GM19238 (cell line): ENCODE measurements around the gene FAM83C.

ENCODE experiments used
- DNase-seq: peaks from one replicate; pipeline ENCODE4 v3.0.0; 2011; ENCODE audit warnings: low spot score; ENCODE audit not compliant: insufficient read length

Gene FAM83C

DNA sequence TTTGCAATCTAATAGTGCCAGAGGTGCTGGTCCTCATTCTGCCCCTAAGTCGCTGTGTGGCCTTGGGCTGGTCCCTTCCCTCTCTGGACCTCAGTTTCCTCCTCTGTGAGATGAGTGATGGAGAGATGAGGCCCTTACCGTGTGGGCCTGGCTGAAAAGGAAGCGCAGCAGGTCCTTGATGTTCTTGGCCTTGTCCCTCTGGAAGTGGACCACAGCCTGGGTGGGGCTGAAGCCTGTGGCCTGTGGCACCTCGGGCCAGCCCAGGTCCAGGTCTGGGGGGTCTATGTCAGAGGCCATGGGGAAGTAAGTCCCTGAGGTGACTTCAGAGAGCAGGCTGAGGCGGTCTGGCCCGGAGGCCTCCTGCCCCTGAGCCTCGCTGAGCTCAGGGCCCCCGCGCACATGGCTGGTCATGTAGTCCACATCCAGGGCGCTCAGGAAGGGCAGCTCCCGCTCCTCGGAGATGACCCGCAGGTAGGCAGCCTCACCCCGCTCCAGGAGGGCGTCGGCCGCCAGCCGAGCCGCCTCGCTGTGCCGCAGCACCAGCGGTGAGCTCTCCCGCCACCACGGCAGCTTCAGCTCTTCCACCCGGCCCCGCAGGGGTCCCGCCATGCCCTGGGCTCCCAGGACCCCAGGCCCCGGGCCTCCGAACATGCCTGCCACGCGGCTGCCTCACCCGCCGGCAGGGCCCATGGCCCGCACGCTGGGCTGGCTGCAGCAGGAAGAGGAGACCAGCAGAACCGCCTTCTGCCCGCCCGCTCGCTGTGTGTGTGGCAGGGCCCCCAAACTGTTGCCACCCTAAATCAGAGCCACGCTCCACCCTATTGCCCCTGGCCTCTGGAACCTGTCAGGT, at the start of gene FAM83C:
Gene FAM83C (minus strand): TSS at position 772 of the 850 bp plus-strand sequence. CDS start 121 bp downstream, at position 651.
- DNase-seq, result no peak

GRCh38 chr20:35341366-35342028, 49.3 kb upstream of the FAM83C start:
- DNase-seq, result no peak

DNA sequence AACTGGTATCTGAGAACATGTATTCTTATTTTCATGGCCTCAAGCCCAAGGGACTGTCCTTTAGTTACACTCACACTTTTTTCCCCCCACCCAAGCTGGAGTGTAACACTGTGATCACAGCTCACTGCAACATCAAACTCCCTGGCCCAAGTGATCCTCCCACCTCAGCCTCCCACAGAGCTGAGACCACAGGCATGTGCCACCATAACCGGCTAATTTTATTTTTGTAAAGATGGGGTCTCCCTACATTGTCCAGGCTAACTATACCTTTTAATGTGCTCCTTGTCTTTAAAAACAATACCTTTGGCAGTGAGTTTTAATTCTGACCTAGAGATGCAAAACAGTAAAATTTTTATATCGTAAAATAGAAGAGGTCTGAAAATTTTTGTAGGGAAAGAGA, 48.2 kb upstream of the FAM83C start:
- DNase-seq, result no peak

- DNase-seq, result no peak
These were observed 47.4 kb upstream of the FAM83C start for GRCh38 chr20:35339636-35340035.

- no peak for DNase-seq
These were observed 46.8 kb upstream of the FAM83C start for GRCh38 chr20:35339007-35339406.

DNA sequence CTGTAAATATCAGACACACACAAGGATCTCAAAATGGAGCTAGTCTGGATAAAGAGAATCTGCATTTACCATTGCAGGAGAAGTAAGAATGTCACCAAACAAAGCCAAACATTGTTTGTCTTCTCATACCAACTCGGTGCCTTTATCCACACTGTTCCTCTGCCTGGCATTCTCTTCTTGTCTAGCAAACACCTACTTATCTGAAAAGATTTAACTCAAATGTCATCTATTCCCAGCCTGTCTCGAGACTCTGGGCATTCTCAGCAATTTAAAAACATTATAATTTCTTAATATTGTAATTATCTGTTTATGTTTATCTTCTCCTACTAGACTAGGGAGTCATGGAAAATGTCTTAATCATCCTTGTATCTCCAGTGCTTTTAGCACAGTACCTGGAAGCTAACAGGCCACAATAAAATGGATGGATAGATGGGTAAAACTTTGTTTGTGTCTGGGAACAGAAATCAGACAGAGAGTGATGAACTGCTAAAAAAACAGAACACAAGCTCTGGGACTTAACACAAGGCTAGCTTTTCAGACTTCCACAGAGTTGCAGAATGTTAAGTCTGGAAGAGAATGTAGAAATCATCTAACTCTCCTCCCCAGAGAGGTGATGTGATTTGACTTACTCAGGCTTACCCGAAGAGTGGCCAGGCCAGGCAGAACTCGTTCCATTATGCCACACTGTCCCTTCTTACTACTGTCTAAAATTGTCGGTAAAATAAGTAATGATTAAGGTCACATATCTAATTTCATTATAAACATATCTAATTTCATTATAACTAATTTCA, 42.3 kb upstream of the FAM83C start:
- DNase-seq, result no peak

DNA sequence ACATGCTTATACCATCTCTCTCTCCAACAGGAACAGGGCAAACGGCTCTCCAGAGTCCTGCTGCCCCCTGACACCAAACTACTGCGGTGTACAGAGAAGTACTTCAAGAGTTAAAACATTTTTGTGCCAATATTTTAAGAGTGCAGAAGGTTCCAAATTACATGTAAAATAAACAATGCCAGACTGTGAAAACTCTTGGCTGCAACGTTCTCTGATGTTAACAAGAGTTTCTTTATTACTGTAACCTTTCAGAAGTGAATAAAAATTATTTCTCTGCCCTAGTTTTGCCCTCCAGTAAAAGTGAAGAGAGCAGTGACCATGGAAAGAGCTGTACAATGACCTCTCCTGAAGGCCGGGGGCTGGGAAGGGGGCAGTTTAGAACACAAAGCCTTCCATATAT, 41.4 kb upstream of the FAM83C start:
- no peak for DNase-seq

GRCh38 chr20:35332540-35333200, 40.4 kb upstream of the FAM83C start:
- no peak for DNase-seq

- DNase-seq, result peak; percentile 14
These were observed 37.4 kb upstream of the FAM83C start for GRCh38 chr20:35329435-35330139.

DNA sequence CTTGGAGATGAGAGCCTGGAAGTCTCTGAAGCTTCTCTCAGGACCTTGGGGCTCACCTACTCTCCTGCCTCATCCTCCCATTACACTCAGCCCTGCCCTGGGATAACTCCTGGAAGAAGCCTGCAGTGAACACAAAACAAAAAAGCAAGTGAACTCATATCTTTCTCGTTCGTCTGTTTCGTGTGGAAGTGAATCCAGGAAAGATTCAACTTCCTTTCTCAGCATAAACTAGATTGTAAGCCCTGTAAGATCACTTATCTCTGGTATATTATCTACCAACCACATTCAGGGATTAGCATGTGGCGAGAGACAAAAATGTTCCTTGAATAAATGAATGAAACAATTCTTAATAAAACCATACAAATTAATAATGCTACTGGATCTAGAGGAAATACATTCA, 36.5 kb upstream of the FAM83C start:
- DNase-seq, result no peak

DNA sequence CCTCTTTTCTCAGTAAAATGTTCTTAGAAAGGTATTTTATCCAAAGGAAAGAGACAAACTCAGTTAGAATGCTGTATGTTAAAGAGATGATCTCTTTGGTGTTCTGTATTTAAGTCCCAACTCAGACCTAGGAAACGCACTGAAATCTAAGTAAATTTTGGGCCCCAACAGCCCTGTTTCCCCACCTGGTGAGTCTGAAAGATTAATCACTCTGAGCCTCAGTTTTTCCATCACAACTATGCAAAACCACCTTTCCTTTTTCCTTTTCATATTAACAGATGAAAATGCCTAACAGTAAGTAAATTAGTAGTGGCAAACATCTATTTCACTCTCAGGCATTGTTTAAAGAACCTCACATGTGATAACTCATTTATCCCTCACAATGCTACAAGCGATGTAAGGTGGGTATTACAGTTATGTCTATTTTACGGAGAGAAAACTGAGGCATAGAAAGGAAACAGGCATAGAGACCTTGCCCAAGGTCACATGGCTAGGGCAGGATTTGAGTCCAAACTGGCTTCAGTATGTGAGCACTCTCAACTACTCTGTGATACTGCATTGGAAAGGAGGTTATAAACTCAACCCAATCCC, 36.0 kb upstream of the FAM83C start:
- no peak for DNase-seq

- no peak for DNase-seq
These were observed 35.1 kb upstream of the FAM83C start for GRCh38 chr20:35327074-35327976.

- no peak for DNase-seq
These were observed 34.5 kb upstream of the FAM83C start for GRCh38 chr20:35326740-35327073.

- DNase-seq, result no peak
These were observed 34.0 kb upstream of the FAM83C start for GRCh38 chr20:35326021-35326739.

DNA sequence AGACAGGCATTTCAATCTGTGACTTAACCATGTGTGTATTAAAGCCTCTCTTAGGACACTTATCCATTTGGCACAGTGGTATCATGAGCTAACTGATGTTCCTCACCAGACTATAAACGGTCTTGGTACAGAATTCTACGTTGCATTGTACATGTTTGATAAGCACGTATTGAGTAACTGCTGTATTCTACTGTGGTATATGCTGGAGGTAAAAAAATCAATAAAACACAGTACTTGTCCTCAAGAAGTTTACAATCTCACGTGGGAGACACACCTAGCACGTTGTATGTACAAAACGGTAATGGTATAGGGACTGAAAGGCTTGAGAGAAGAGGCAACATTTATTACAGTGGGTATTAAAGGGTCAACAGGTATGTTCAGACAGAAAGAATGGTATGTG, 33.2 kb upstream of the FAM83C start:
- DNase-seq, result no peak

GRCh38 chr20:35320396-35321126, 28.3 kb upstream of the FAM83C start:
- DNase-seq, result no peak

GRCh38 chr20:35319871-35320197, 27.6 kb upstream of the FAM83C start:
- DNase-seq, result no peak

DNA sequence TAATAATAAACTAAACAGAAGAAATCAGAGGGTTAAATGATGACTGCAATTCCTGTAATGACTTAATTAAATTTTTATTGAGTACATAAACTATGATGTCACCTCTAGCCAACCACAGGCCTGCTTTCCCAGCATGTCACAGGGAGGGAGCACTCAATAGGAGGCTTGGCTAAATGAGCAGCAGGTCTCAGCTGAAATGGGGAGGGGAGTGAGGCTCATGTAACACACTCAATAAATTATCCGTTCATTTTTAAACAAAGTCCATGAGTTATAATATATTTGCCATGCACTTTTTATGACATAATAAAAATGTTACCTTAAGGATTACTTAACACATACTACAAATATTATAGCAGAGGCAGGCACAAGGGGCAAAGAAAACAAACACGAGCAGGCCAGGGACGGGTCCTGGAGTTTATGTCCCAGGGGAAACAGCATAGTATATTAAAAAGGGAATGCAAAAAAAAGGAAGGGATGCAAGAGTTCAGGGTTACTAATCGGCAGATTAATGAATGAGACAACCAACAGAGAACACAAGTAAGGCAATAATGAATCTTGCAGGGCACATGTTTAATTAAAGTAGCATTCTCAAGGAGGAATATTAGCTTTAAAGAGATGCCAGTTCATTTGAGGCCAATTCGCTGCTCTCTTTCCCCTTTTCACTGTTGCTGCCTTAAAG, 27.1 kb upstream of the FAM83C start:
- DNase-seq, result no peak
